DND-41 (cell line): ENCODE results near the gene SLC24A3.

Experiments
- ATAC-seq: fragments of 200-7000 bp; cut with Tn5 transposase; 3 replicates; pipeline ENCODE4 v1.9.1; 2021; ENCODE audit warnings: low read depth; ENCODE audit not compliant: insufficient read depth
- DNase-seq: peaks from one replicate; pipeline ENCODE4 v3.0.0-alpha.2; 2020
- H2AFZ ChIP-seq: 2 replicates; pipeline ENCODE4 v1.6.0; 2012; ENCODE audit warnings: low read depth, low read length
- H3K27ac ChIP-seq: 2 replicates; pipeline ENCODE4 v1.5.1; 2012; ENCODE audit warnings: low read length, inconsistent platforms
- H3K27me3 ChIP-seq: fragments of 200-600 bp; sonication (generic); 2 replicates; pipeline ENCODE4 v1.6.0; 2012; ENCODE audit warnings: low read length, mild to moderate bottlenecking, inconsistent platforms; ENCODE audit not compliant: insufficient read depth, poor library complexity
- H3K36me3 ChIP-seq: 2 replicates; pipeline ENCODE4 v1.5.1; 2012; ENCODE audit warnings: low read length, inconsistent platforms; ENCODE audit not compliant: insufficient read depth
- H3K4me1 ChIP-seq: 2 replicates; pipeline ENCODE4 v1.5.1; 2012; ENCODE audit warnings: mild to moderate bottlenecking, low read length; ENCODE audit not compliant: insufficient read depth
- H3K4me2 ChIP-seq: 2 replicates; pipeline ENCODE4 v1.6.0; 2012; ENCODE audit warnings: mild to moderate bottlenecking, moderate library complexity, low read length, inconsistent platforms; ENCODE audit not compliant: insufficient read depth
- H3K4me3 ChIP-seq, 2 experiments: fragments of 200-600 bp in 1 of 2; shearing (Covaris generic) in 1 of 2; 2 replicates each; pipeline ENCODE4 v1.5.1; 2012 to 2016; ENCODE audit warnings: inconsistent platforms in 2 of 2, low read length in 2 of 2, mild to moderate bottlenecking in 2 of 2, low read depth in 1 of 2, moderate library complexity in 1 of 2
- H3K79me2 ChIP-seq: 2 replicates; pipeline ENCODE4 v1.6.0; 2012; ENCODE audit warnings: low read length, inconsistent platforms; ENCODE audit not compliant: insufficient read depth
- H3K9ac ChIP-seq: 2 replicates; pipeline ENCODE4 v1.6.0; 2012; ENCODE audit warnings: low read depth, mild to moderate bottlenecking, inconsistent platforms, low read length, moderate library complexity
- H3K9me3 ChIP-seq: 2 replicates; pipeline ENCODE4 v1.5.1; 2012; ENCODE audit warnings: low read length, moderate library complexity, mild to moderate bottlenecking, inconsistent platforms; ENCODE audit not compliant: insufficient read depth, severe bottlenecking
- H4K20me1 ChIP-seq: 2 replicates; pipeline ENCODE4 v1.6.0; 2012; ENCODE audit warnings: low read length; ENCODE audit not compliant: insufficient read depth
- CTCF ChIP-seq: IDR thresholded peaks from 2 replicates; pipeline ENCODE4 v1.5.1; 2012; ENCODE audit warnings: borderline replicate concordance, low read length, moderate library complexity, mild to moderate bottlenecking; ENCODE audit not compliant: poor library complexity, severe bottlenecking; ENCODE audit errors: extremely low read depth
- EZH2 ChIP-seq: IDR thresholded peaks from 3 replicates; pipeline ENCODE4 v1.6.1; 2012; ENCODE audit warnings: borderline replicate concordance, low read depth, mild to moderate bottlenecking, moderate library complexity, low read length, inconsistent platforms; ENCODE audit not compliant: severe bottlenecking

The SLC24A3 gene

GRCh38 chr20:19658137-19658536 lies 445.7 kb downstream of the SLC24A3 start:
- no peaks in the 10 kb centered on the region for H4K20me1 ChIP-seq
- DNase-seq, result no peak
- no peak overlapping the region for H3K9ac ChIP-seq
- no peaks in the 10 kb centered on the region for H3K36me3 ChIP-seq
- H3K4me3 ChIP-seq, result no peak overlapping the region
- H2AFZ ChIP-seq, result no peak overlapping the region
- no peak overlapping the region for H3K4me2 ChIP-seq
- no peaks in the 10 kb centered on the region for H3K27me3 ChIP-seq
- no peaks in the 10 kb centered on the region for H3K79me2 ChIP-seq
- H3K9me3 ChIP-seq, result no peaks in the 10 kb centered on the region
- TF ChIP-seq EZH2, result no peak
- no peak for TF ChIP-seq CTCF
- H3K4me1 ChIP-seq, result no peaks in the 10 kb centered on the region
- no peak overlapping the region for H3K27ac ChIP-seq
- ATAC-seq, result no peak

- no peak for DNase-seq
- Histone ChIP-seq H3K27ac (no peak overlapping the region), H3K4me2 (no peak overlapping the region), H3K9ac (no peak overlapping the region), H3K79me2 (no peaks in the 10 kb centered on the region), H3K27me3 (no peaks in the 10 kb centered on the region), H3K4me3 (no peak overlapping the region), H3K4me1 (no peaks in the 10 kb centered on the region), H2AFZ (no peak overlapping the region), H3K9me3 (no peaks in the 10 kb centered on the region), H3K36me3 (no peaks in the 10 kb centered on the region), H4K20me1 (no peaks in the 10 kb centered on the region)
- ATAC-seq, result no peak
- TF ChIP-seq EZH2, result no peak
- no peak for TF ChIP-seq CTCF
These were observed 447.0 kb downstream of the SLC24A3 start for GRCh38 chr20:19659448-19659847.

GRCh38 chr20:19660808-19661378 lies 448.5 kb downstream of the SLC24A3 start:
- no peak overlapping the region for H3K4me2 ChIP-seq
- no peak overlapping the region for H2AFZ ChIP-seq
- DNase-seq, result no peak

More at GRCh38 chr20:19660808-19661378, 448.5 kb downstream of the SLC24A3 start:
- Histone ChIP-seq H3K36me3 (no peaks in the 10 kb centered on the region), H4K20me1 (no peaks in the 10 kb centered on the region), H3K9me3 (no peaks in the 10 kb centered on the region), H3K9ac (no peak overlapping the region), H3K4me3 (no peak overlapping the region), H3K4me1 (no peaks in the 10 kb centered on the region), H3K27ac (no peak overlapping the region), H3K27me3 (no peaks in the 10 kb centered on the region), H3K79me2 (no peaks in the 10 kb centered on the region)
- no peak for ATAC-seq
- TF ChIP-seq EZH2, result no peak
- TF ChIP-seq CTCF, result no peak
